ENCODE data around the gene SEC23IP. TPM values are rescaled to one million over a fixed set of nuclear protein-coding genes. Genes with fewer than 3 reads are reported as not detected.

The SEC23IP gene
- polyA plus RNA-seq, 5 donors = 54.5 to 72.5 (median 66.8) TPM

DNA sequence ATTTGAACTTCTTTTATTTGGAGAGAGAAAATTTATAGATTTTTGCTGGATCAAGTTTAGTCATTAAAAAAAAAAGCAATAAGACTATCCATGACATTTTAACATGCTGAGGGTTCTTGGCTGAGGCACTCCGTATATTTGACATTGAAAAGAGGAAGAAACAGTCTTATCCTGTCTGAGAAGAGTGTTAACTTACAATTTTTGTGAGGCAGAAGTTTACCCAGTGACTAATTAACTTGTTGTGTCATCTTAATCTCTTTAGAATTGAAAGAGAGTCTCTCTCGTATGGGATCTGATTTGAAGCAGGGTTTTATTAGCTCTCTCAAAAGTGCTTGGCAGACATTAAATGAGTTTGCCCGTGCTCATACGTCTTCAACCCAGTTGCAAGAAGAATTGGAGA lies 39.3 kb downstream of the SEC23IP start:
- no peak for DNase-seq

DNA sequence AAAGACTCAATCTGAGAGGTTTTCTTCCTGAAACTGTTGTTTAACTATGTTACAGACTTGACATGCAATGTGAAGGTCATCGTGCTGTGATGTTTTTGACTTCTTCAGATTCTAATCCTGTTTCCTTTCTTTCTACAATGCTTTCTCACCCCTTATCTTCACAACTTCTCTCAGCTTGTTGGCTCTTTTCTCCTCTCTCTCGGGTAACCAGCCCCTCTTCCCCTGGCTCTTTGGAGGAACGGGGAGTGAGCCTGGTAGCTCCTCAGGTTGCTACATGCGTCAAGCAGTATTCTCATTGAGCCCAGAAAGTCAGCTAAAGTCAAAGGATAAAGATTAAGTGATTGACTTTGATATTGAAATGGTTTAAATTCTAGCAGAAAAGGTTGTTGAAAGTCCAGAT lies 40.1 kb downstream of the SEC23IP start:
- no peak for DNase-seq

DNA sequence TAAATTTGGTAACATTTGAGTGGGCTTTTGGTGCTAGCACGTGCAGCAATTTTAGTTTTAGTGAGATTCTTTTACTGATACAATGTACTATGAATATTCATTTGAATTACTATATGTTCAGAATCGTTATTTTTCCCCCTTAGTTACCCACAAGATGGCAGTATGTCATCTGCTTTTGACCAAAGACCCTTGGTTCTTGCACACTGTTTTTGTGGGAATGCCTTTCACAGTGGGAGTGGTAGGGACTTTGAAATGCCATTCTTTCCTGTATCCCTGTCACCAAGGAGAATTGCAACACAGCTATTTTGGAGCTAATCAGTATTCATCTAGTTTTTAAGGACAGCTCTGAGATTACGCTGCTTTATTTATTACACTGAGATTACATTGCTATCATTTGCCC lies 40.6 kb downstream of the SEC23IP start:
- peak; percentile 19 to 23 for DNase-seq

DNA sequence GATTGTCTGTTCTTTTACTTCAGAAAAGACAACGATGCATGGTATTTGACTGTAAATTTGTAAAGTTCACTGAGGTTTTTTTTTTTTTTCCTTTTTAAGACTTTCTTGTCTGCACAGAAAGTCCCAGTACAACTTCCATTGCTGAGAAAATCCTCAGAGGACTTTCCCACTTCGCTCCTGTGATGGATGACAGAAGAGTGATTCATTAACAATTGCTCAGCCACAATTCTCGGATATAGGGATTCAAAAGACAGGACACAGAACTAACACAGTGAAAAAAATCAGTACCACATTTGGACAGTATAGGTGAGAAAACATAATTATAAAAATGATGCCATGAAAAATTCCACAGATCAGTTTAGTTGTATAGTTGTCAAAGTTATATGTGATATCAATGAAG lies 48.0 kb downstream of the SEC23IP start:
- DNase-seq = no peak

DNA sequence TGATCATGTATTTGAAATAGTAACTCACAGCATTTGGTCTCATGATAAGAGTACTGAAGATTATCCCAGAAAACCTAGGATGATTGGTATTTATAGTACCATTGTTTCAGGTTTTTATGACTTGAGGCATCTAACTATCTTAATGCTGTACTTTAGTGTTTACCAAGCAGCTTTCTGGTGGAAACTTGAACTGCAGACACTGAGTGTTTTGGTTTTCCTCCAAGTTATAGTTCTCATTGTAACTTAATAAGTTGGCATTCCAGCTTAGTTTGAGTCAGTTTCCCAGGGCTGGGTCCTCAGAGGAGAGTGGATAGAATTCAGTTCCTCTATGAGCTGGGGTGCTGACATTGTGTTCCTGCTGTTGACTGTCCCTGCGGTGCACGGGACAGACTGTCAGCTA lies 50.4 kb downstream of the SEC23IP start:
- no peak for DNase-seq

DNA sequence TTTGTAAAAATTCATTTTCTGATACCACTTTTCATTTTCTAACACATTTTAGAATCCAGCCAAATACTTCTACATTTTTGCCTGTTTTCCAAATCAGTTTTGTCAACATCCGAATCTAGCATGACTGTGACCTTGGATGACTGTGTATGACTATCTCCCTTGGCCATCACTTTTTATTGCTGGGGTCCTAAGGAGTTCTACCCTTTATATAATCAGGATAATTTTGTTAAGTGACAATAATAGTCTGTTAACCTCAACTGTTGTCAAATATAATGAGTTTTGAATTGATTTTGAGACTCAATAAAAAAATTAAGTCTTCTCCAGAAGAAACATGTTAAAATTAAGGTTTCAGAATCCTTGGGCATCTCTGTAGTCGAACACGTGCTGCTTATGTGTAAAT lies 53.3 kb downstream of the SEC23IP start:
- DNase-seq = no peak

DNA sequence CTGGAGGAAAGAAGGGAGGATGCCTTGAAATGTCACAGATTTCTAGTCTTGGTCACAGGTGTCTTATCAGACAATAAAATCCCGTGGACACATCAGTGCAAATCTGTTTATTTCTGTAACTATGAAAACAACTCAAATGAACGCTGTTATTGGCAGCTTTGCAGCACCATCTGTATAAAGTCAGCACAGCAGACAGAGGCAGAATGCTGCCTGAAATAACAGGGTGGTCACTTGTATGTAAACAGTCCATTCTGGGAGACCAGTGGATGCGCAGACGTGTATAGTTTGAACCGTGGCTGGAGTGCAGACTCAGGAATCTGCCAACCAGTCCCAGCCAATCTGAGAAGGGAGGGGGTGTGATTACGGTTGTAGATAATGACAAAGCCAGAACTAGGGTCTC lies 54.8 kb downstream of the SEC23IP start:
- peak; percentile 25 to 31 for DNase-seq

DNA sequence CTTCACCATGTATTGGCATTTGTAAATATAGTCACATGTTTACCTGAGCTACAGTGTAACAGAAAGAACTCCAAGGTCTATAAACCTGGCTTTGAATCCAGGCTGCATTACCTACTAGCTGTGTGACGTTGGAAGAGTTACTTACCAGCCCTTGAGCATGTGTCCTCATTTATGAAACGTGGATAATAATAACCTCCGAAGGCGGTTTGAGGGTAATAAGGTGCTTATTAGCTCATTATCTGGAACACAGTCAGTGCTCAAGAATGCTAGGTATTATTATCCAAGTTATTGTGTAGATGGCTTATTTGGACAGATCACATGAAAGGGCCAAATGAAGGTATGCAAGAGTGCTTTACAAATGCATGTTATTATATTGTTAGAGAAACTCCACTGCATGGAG lies 64.9 kb downstream of the SEC23IP start:
- no peak for DNase-seq

DNA sequence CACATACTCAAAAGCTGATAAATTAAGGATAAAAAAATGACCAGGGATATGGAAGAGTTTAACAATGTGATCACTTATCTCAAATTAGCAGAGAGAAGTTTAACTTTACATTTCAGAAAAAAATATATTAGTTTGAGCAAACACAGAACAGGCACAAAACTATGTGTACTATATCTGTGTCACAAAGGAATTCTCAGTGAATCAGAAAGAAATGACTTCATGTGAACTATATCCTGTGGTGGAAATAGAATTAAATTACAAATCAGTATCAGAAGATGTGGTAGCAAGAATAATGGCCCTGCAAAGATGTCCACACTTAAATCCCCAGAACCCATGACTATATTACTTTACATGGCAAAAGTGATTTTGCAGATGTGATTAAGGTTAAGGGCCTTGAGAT lies 70.3 kb downstream of the SEC23IP start:
- no peak for DNase-seq

DNA sequence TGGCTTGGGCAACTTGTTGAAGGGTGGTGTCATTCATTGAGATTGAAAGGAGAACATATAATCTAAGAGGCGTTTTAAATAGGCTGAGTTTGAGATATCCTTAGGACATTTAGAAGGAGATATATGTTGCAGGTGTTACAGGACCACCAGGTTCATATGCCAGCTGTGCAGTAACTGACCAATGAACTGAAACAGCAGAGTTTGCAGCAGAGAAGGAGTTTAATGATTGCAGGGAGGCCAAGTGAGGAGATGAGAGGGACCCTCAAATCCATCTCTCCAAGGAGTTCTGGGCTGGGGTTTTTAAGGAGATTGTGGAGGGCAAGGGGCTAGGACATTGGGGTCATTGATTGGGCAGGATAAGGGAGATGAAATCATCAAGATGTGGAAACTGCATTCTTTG lies 74.5 kb downstream of the SEC23IP start:
- DNase-seq = no peak

DNA sequence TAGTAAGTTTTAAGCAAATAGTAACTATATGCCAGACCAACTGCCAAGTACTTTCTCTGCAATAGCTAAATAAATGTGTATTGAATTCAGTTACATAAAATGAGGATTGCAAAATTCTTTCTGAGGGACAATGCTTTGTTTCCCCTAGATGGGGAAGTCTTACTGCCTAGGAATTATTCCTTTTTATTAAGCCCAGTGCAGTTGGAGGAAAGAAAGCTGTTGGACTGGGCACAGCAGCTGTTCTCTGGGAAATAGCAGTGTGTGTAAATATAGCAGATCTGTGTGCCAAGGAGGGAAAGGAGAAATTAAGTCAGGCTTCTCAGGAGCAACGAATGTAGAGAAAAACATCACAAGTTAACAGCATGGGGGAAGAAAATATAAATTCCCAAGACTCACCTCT lies 77.1 kb downstream of the SEC23IP start:
- DNase-seq = peak; percentile 4 to 12

DNA sequence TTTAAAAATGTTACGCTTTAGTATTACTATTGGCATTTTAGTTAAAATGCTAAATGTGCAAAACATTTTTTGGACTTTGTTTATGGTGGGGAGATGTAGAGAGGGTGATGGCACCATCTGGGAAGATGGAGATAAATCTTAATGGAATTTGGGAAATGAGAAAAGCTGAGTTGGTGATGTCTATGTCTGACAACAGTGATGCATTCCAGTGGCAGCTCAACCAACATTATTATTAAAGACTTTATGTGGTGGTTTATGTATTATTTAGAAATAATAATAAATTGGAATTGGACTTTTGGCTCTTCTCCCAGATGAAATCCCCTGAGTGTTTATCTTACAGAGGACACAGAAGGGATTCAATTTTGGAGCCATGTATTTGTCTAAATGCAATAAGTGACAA lies 77.6 kb downstream of the SEC23IP start:
- no peak for DNase-seq

DNA sequence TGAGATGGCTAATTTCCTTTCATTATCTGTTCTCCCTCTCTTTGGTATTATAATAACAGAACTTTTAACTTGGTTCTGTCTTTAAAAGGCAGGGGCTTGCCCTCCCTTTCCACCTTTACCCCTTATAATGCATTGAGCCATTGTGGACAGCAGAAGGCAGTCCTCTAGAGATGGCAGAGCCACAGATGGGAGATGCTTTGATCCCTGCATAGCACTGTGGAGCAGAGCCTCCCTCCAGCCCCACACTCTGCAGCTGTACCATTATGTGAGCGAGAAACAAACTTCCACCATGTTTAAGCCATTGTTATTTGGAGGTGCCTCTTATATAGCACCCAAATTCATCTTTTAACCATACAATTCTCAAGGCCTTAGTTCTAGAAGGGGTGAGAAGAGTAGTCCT lies 78.4 kb downstream of the SEC23IP start:
- DNase-seq = no peak

DNA sequence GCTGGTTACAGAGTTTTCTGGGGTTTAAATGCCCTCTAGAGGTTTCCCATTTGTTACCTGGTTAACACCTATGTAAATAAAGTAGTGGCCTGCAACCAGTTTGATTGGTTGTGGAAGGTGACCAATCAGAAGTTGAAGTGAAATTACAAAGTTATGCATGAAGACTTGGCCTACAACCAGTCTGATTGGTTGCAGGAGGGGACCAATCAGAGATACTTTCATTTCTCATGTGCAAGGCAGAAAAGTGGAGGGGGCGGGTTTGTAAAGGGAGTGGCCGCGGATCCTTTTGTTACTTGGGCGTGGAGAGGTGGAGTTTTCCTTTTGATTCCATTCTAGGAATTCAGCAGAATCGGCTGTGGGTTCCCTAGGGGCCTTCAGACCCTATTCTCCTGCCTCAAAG lies 80.8 kb downstream of the SEC23IP start:
- DNase-seq = no peak

DNA sequence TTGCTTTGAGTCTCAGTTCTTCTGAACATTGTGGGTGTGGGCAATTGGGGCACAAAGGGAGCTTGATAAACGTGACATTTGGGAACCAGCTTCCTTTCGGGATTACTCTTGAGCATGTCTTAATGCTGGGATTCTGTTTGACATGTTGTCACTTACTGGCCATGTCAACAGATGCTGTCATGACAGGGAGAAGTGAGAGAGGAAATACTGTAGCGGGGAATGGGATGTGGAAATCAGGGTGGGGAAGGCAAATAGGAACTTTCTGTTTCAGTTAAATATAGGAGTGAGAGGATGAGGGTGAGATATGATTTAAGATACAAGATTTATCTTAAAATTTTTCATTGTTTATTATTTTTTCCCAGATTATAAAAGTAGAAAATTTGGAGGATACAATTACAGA lies 83.9 kb downstream of the SEC23IP start:
- no peak for DNase-seq

DNA sequence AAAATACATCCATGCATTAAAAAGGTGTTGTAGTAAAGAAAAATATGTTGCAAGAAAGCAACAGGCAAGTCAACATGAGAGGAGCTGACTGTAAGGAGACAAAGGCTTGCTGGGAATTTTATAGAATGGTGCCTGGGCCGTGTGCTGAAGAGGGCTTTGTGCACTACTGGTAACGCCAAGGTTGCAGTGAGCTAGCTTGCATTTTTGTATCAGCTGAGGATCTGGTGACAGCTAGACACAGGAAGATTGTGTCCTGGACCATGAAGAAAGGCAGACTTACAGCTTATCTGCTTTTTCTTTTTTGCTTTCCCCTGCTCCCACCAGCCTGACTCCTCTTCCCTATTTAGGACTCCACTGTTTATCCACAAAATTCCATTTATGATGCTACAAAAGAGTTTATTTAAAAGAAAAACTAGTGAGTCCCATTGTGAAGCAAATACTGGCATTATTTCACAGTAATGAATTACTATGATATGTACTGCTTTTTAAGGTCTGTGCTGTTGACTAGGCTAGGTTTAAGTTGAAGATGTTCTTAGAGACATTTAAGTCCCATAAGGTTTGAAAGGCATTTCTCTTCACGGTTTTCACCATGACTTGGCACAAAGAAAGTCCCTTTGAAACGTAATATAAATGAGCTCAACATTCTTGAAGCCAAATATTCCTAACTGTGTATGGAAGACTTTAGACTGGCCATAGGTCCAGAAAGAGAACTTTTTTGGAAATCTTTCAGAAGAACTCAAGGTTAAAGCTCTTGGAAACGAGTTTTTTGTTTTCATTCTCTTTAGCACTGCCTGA lies 88.6 kb downstream of the SEC23IP start:
- DNase-seq = no peak

DNA sequence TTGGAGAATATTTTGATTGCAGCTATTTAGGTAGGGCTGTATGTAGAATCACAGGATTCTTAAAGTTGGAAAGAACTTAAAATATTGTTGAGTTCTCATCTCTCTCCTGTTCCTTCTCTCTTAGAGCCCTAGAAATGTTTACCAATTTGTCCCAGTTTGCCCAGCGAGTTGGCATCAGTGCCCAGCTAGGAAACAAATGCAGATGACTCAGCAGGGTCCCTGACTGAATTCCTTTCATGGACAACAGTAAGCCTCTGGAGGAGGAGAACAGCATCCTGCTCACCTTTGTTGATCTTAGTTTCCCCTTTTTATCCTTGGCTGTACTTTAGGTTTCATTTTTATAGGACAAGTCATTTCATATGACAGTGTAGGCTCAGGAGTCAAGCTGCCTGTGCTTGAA lies 89.3 kb downstream of the SEC23IP start:
- DNase-seq = no peak

DNA sequence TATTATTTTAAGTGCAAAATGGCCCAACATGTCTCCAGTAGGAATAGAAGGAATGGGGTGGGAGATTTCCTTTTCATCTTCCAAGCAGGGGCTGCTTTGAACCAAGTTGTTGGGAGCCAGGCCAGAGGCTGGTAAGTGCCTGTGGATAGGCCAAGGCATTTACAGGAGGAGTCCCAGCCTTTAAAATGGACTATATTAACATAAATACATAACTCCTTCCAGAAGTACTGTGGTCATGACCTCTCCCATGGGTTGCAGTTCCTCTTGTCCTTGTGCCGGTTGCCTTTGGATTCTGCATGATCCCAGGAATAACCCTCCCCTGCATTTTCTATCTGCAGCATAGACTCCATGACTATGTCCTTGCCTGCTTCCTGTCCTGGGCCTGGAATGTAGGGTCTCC lies 95.8 kb downstream of the SEC23IP start:
- DNase-seq = no peak

DNA sequence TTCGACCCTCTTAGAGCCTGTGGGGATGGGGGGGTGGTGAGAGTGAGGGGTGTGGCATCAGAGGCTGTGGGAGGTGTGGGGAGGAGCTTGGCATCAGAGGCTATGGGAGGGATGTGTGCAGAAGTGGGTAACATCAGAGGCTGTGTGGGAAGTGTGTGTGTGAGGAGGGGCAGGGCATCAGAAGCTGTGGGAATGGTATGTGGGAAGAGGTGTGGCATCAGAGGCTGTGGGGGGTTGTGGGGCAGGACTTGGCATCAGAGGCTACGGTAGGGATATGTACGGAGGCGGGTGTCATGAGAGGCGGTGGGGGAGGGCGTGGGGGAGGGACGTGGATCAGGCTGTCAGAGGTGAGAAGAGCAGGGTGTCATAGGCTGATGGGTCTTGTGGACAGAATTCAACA lies 97.4 kb downstream of the SEC23IP start:
- no peak for DNase-seq

DNA sequence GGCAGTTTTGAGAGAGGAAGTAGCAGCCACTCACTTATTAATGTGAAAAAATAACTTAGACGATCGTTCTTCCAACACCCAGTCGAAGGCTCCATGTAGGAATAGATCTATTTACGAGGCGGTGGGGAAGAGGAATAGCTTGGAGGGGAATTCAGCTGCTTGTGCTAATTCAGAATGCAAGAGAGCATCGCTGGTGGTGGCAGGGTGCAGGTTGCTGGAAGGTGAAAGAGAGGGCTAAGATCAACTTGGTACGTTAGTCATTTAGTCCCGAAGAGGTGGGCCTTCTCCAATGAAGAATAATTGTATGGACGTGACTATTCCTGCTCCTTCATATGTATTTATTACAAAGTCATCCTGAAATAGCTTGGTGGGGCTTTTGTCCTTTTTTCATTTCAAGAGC lies 98.5 kb downstream of the SEC23IP start:
- no peak for DNase-seq

DNA sequence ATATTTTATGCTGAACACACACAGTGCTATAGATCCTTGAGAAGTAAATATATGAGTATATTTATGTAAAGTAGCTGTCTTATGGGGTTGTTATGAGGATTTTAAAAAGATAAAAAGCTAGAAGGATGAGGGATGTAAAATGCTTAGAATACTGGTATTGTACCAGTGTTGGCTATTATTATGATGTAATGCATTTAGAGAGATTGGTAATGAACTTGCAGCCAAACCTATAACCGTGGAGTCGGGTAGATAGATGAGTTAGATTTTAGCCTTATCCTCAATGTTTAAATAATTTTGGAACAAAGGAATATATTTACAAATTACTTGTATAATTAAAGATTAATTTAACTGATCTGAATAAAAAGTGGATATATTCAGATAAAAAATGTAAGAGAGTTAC lies 99.3 kb downstream of the SEC23IP start:
- DNase-seq = no peak

All from right lung (tissue), 5 donors.